T-helper 2 cell (primary cell): ENCODE data around the gene ABCA4.

ENCODE experiments used
- DNase-seq, 5 experiments: peaks; one replicate each; pipeline versions ENCODE4 v3.0.0 to v3.0.0-alpha.2; 2012 to 2022

The ABCA4 gene

GRCh38 chr1:94079989-94080388 is 41.0 kb downstream of the ABCA4 start:
- DNase-seq = no peak

DNA sequence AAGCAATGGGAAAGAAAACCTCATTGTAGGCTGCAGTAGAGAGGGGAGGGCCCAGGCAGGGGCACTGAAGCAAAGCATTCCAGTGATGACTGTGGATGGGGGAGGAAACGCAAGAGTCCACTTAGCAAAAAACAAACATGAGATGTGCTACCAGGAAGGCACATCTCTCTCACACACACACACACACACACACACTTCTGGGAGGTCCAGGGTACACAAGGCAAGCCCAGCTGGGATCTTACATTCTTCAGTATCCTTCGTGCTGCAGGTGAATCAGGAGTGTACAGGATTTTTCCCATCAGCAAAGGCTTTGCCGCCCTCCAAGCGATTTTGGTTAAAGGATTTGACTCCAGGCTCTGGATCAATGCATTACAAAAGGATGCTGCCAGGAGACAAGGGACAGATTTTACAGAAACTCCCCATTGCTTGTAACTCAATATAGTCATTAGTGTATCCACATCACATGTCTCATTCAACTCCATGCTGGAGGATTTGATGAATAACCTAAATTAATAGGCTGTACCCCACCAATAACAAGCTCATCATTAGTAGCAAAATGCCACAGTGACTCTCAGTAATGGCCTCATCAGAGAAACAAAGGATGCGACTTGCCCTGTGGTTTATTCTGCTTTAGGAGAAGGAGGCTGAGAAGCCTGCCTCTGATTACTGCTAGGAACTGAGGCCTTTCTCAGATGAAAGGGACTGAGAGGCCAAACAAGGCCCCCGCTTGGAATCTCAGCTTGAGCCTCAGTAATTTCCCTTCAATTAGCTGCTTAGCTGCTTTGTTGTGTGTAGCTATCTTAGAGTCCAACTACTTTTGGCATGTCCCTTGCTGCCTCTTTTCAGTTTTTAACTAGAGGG is 41.6 kb downstream of the ABCA4 start:
- no peak for DNase-seq

DNA sequence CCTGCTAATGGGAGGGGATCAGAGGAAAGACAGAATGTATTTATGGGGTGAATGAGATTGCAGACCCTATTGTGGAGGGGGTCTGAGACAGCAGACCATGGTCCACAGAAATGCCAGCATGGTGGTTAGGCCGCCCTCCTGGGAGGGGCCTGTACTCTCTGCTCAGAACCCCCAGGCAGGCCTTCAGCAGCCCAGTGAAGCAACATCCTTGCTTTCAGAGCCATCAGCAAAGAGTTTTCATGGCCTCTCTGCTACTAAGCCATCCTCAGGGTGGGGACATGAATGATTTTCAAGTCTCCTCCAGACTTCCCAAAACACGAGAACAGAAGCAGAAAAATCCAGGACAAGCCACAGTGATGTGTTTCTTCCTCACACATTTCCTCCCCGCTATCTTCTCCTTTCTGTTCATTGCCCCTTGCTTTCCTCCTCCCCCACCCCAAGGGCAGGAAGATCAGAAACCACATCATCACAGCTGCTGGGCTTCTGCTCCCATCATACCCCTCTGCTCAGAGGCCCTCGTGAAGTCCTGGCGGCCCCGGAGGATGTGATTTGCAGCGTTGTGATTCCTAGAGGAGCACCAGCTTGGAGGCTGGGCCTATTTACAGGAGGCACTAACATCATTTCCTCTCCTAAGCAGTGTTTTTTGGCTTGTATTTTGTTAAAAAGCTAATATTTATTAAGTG is 48.0 kb downstream of the ABCA4 start:
- no peak for DNase-seq

DNA sequence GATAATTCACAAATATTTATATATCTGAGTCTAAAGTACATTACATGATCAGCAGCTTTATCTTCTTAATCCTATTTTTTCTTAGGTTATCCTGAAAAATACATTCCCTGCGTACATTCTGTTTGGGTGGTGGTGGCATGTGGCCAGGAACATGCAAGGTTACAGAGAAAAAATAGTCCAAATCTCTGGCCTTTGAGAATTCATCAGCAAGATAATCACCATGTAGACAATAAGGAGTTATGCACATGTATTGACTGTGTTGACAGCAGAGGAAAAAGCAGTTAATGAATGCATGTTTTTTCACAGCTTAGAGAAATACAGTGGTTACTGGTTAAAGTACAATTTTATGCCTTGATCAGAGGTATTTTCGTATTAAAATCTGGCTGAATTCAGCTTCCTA is 49.0 kb downstream of the ABCA4 start:
- no peak for DNase-seq

- no peak for DNase-seq
These were observed 49.6 kb downstream of the ABCA4 start for GRCh38 chr1:94071391-94071790.

DNA sequence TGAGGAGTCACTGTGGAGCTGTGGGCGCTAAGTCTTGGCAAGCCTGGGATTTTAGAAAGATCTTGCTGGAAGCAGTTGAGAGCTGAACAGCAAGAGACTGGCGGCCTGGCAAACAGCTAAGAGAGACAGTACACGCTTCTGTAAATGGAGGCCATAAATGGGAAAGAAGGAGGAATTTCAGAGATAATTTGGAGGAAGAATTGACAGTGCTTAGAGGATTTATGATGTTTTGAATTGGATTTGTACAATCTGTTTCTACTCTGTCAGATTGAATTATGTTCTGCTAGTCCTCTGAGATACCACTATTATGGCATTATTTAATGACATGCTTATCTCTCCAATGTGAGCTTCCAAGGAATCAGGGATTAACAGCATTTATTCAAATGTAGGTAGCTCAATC is 50.1 kb downstream of the ABCA4 start:
- no peak for DNase-seq

DNA sequence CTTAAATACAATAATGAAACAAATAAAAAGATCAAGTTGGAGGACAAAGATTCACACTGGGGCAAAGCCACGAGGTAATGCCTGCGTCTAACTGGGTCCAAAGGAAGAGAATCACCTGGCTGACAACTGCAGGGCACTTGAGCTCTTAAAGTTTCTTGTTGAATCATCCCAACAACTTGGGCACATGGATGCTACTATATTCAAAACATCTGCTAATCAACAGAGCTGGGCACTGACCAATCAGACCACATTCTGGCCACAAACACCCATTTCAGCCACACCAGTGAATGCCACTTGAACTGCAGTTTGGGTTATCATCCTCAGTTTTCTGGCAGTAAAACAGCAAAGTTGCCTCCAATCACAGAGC is 51.0 kb downstream of the ABCA4 start:
- DNase-seq = no peak

DNA sequence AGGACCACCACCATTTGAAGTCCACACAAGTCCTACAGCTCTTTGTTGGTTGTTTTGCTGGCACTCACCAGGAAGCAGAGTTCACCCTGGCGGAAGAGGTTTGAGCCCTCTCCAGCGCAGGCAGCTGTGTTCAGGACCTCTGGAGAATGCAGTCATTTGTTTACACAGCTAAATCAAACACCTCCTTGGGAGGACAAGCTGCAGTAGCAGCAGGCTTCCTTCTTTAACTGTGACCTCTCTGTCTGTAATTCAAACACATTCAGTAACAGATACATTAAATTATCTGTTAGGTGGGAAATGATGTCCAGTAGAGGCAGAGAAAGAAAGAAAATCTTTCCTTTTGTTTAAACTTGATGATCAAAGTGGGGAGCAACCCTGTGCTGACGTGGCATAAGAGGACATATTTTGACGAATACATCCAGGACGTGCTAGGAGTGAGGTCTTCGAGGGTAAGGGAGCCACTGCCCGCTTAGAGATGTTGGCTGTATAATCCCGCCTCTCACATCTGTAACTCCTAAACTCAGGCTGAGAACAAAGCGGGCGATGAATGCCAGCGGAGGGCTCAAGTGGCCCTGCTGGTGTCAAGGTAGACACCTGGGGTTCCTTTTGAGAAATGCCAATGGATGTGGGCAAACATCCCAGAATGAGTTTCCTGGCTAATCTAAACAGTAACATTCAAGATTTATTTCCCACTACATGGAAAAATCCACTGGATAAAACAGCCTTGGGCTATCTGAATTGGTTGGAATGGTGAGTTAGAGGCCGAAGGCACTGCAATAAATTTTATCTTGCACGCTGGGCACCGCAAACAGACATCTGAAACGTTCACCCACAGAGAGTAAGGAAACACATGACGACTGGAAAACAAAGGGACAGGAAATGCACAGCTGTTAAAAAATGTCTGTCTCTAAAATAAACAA is 51.7 kb downstream of the ABCA4 start:
- no peak for DNase-seq

DNA sequence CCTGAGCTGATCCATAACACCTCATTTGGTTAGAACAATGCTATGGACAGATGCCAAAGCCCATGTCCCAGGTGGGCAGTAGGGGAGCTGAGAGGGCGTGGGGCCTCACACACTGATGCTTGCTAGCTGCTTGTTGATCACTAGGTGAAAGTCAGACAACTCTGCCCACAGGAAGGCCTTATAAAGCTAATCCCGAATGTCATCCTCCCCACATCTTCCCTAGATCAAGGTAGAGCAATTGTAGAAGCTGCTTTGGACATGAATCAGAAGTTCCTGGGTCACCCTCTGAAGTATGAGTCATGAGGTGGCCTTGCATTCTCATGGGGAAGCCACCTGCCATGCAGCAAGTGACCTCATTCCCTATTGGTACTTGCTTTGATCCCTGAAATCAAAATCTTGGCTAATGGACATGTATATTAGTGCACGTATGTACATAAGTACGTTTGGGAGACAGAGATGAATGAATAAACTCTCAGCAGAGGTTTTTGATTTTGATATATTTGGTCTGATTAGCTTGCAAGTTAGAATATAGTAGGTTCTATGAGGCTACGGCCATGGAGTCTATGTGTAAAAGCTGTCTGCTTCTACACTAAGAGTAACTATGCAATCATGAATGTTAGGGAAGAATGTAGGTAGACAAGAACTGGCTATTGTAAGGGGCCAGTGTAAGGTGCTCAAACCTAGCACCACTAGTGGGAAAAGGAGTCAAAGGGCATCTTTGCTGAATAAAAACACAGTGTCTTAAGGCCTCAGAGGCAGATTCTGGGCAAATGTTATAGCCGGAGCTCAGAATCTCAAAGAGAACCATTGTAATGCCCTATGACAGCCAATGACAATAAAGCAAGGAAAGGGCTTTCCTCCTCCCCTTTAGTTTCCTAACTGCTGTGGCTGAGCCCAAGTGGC is 52.6 kb downstream of the ABCA4 start:
- DNase-seq = no peak

- DNase-seq = no peak
These were observed 53.8 kb downstream of the ABCA4 start for GRCh38 chr1:94067196-94067595.

DNA sequence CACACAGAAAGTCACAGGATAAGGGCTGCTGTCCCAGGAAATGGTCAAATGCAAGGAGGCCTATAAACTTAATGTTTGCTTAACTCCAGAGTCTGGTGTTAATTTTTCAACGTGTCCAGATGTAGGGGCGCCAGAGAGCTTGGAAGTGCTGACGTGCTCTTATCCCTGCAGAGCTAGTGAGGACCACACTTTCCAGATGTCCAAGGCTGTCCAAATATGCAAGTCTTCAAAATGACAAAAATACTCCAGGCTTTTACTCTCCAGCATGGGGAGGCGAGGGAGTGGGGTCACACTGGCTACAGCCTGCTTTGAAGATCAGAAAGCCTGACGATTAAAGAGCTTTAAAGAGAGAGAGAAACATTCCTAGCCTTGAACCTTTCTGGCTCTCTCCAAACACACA is 57.6 kb downstream of the ABCA4 start:
- DNase-seq = no peak

DNA sequence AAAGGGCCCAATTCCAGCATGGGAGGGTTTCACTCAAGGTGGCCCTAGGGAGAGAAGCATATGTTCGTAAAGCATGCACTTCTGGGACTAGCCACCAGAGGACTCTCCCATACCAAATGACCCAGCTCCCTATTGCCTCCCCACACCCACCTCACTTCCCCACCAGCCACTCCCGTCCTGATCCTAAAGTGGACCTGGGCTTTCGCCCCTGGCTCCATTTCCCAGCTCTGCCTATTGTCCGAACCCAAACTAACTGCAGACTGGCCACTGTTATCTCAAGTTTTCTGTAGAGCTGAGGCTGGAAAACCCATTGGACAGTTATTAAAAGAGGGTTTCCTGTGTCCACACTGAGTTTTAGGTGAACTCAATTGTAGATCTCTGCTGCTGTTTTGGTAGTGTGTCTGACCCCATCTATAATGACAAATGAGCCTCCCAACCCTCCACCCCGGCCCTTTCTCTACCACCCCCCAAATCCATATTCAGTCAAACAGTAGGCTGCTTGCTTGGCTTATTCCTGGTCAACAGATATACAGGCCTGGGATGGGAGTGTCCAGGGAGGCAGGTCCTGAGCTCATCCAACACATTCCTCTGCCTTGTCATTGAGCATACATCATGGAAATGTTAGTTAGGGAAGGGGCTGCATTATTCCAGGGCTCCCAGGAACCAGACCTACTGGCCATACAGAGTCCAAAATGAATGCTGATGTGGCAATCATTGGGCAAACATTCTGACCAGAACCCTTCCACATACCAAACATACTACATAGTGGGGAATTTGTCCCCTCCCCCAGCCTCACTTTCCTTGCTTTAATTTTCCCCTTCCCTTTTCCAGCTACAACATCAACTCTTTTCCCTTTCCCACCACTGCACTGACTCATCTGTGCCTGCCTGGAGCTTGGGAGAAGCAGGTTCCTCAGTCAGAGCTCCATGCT is 59.2 kb downstream of the ABCA4 start:
- peak in 1 of 5 experiments; percentile 29 for DNase-seq

- DNase-seq = no peak
These were observed 60.2 kb downstream of the ABCA4 start for GRCh38 chr1:94060720-94061119.

- DNase-seq = no peak
These were observed 62.2 kb downstream of the ABCA4 start for GRCh38 chr1:94058766-94059165.

GRCh38 chr1:94056996-94057395 is 64.0 kb downstream of the ABCA4 start:
- DNase-seq = no peak

DNA sequence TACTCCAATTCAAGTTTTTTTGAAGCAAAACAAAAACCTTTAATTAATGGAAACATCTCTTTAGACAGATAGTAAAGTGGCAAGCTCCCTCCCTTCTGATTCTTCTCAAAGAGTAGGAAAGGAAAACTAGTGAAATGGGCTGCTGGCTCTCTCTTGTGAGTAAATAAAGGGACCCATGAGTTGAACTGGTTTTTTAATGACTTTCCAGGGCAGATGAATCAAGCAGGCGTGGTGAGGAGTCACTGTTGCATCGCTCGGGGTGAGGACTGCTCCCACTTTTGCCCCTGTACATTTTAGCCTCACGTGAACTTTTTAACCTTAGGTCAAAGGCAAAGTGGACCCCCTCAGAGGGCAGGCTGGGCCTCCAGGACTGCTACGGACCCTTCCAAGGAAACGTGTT is 64.8 kb downstream of the ABCA4 start:
- no peak for DNase-seq

DNA sequence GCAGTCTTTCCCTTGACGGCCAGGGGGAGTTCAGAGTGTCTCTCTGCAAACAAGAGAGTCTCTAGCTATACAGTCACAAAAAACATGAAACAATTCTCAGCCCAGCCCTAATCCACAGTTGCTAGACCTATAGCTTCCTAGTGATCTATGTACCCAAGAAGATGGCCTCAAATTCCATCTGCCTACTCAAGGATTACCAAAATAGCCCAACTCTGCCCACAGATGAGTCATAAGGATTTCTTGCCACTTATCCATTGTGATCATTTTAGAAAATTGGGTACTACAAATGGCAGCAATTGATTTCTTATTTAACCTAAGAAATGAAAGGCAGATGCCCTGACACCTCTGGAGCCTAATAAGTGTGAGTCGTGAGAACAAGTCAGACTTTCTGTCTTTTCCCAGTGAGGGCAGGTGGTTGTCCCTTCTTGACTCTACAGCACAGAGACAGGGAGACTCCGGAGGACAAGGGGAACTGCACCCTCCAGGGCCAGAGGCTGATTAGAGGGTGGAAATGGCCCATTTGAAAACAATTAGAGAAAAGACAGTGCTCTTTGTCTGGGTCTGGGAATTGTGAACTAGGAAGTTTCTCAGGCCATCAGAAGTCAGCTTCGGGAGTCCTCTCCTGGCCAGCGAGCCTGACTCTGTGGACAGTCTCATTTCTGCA is 65.4 kb downstream of the ABCA4 start:
- DNase-seq = no peak

DNA sequence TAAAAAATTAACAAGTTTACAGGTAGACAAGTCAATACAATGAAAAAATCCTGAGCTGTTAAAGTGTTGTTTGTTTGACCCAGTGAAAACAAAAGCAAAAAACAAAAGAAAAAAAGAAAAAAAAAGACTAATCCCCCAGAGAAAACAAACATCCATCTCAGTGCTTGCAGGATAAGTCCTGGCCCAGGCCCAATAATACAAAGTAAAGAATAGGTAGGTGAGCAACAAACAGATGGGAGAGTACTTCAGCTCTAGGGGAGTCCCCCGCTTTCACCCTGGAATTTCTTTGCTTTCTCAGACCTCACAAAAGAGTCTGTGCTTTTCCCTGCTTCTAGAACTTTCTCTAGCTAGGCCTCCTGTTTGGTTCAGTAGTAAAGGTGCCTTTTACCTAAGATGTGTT is 70.3 kb downstream of the ABCA4 start:
- DNase-seq = no peak

DNA sequence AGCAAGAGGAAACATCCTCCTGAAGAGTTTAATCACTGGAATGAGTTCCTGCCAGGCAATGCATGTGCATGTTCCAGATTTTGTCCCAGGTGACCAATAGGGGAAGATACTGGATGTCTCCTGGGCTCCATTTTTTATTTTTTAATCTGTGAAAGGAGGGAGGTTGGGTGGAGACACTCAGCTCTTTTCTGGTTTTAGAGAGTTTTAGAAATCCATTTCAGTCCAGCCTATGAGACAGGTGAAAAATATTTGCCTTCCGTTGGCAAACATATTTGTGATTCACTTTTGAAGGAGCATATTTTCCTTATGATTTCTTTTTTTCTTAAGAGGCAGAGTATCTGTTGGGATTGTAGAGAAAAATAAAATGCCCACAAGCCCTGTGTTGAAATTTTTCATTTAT is 70.7 kb downstream of the ABCA4 start:
- no peak for DNase-seq

GRCh38 chr1:94049791-94050190 is 71.2 kb downstream of the ABCA4 start:
- DNase-seq = no peak
